Activated T-helper 17 cell treated with anti-CD3 and anti-CD28 coated beads, Interleukin-2, amount 50 U/mL, for 72 hours (primary cell): Measurements from ENCODE around the gene CISH. TPM values are rescaled to one million over a fixed set of nuclear protein-coding genes. Genes with fewer than 3 reads are reported as not detected.

ENCODE experiments used
- ATAC-seq: fragments of 150-1000 bp; cut with Tn5 transposase; replicated peaks from 2 replicates; pipeline ENCODE4 v1.10.0; 2021; ENCODE audit warnings: mild to moderate bottlenecking, moderate library complexity
- H3K27ac Mint-ChIP-seq: one replicate; pipeline ENCODE4 v1.8.0; 2022; ENCODE audit warnings: mixed read lengths
- H3K27me3 Mint-ChIP-seq: one replicate; pipeline ENCODE4 v1.8.0; 2022; ENCODE audit warnings: mixed read lengths
- H3K36me3 Mint-ChIP-seq: one replicate; pipeline ENCODE4 v1.8.0; 2022; ENCODE audit warnings: low read depth, mild to moderate bottlenecking, mixed read lengths
- H3K4me1 Mint-ChIP-seq: one replicate; pipeline ENCODE4 v1.8.0; 2022; ENCODE audit warnings: mixed read lengths
- H3K4me3 Mint-ChIP-seq: one replicate; pipeline ENCODE4 v1.8.0; 2022; ENCODE audit warnings: mild to moderate bottlenecking, mixed read lengths
- H3K9me3 Mint-ChIP-seq: one replicate; pipeline ENCODE4 v1.8.0; 2022; ENCODE audit warnings: mixed read lengths
- total RNA-seq, 2 donors: library from RNA; stranded (reverse); gene quantifications; one replicate each; pipeline ENCODE4 v1.2.3, GENCODE V29; 2022

The CISH gene
- total RNA-seq, 2 donors from 2014 or later = 204 to 327 TPM

DNA sequence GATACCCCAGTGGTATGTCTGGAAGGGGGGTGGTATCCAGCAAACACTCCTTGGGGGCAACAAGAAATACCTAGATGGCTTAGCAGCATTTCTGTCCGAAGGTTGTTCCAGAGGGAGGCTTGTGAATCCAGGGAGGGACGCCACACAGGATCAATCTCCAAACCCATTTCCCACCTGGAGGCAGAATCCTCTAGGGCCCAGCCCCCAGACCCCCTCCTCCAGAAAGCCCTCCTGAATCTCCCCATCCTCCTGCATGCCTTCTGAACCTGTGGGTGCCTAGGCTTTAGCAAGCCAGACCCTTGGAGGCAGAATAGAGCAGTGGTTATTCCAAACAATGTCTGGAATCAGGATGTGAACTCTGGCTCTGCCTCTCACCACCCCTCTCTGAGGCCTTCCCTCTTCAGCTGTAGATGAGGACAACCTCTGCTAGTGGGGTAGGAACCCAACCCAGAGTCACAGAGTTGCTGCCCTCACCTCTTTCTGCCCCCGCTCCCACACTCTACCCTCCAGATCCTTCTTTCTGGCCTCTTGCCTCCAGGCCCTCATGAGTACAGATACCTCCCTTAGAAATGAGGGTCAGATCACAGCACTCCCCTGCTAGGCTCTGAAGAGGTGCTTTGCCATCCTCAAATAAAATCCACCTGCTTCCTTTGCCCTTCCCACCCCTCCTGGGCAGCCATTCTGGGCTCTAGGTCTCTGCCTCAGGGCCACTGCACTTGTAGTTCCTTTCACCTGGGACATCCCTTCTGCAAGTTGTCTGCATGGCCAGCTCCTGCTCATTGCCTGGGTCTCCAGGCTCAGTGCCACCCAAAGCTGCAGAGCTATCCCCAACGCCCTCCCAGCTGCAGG lies 8.1 kb downstream of the CISH start:
- Mint-ChIP-seq H3K9me3 (no peaks in the 10 kb centered on the region), H3K4me3 (peak overlapping the region; percentile 97), H3K4me1 (peaks cover 56% of the 10 kb centered on the region), H3K27ac (peak overlapping the region; percentile 100), H3K36me3 (peaks cover 98% of the 10 kb centered on the region), H3K27me3 (no peaks in the 10 kb centered on the region)
- no peak for ATAC-seq

DNA sequence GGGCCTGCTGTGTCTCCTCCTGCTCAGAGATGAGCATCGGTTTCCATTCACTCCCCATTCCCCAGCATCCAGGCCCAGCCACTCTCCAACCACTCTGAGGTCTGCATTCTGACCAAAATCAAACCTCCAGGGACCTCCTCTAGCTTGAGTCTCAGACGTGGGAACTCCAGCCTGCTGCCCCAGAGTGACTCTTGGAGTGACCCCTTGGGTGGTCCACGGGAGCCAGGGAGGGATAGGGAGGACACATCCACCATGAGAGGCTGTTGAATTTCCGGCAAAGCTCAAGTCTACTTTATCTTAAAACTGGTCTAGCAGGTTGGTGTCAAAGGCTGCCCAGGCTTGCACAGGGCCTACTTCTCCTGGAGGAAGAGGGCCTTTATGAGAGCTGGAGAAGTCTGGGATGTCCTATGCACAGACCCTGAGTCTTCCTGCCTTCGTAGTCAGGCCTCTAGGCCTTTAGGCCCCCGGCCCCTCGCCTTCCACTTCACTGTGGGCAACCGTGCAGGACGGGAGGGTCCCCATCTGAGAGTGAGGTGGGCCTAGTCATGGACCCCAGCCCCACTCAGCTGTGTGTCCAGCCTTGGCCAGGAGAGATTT lies 8.9 kb downstream of the CISH start:
- H3K36me3 Mint-ChIP-seq = peaks cover 97% of the 10 kb centered on the region
- H3K9me3 Mint-ChIP-seq = no peaks in the 10 kb centered on the region
- H3K27me3 Mint-ChIP-seq = no peaks in the 10 kb centered on the region
- H3K4me1 Mint-ChIP-seq = peaks cover 63% of the 10 kb centered on the region
- ATAC-seq = peak; percentile 2
- peak overlapping the region; percentile 100 for H3K27ac Mint-ChIP-seq
- H3K4me3 Mint-ChIP-seq = peak overlapping the region; percentile 97

DNA sequence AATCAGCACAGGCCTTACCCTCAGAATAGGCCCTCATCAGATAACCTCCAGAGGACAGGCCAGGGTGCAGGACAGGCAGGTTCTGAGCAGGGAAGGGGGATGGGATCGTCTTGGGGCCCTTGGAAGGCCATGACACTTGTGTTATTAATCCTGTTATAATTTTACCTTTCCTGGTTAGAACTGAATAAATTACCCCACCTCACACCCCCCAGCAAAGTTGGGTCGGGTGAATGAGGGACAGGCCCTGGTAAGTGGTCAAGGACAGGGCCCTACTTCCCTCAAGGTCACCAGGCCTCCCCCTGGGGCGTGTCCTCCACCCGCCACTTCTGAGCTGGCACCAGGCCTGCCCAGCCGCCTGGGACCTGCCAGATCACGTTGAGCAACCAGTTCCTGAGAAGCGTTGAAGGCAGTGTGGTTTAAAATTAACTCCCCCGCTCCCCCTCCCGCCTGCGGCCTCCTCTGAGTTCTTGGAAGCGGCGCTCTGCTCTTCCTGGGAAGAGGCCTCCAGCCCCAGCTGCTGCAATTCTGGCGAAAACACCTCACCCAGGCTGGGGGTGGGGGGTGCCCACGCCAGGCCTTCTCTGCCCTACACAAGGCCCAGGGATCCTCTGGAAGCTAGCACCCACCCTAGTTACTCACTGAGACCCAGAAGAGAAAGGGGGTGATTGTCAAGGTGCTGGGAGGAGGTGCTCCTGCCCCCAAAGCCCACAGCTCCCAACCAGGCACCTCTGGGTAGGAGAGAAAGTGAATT lies 10.6 kb downstream of the CISH start:
- Mint-ChIP-seq H3K4me3 (peak overlapping the region; percentile 97), H3K27ac (peak overlapping the region; percentile 100), H3K9me3 (no peaks in the 10 kb centered on the region), H3K4me1 (peaks cover 61% of the 10 kb centered on the region), H3K36me3 (peaks cover 81% of the 10 kb centered on the region), H3K27me3 (no peaks in the 10 kb centered on the region)
- peak; percentile 71 for ATAC-seq

DNA sequence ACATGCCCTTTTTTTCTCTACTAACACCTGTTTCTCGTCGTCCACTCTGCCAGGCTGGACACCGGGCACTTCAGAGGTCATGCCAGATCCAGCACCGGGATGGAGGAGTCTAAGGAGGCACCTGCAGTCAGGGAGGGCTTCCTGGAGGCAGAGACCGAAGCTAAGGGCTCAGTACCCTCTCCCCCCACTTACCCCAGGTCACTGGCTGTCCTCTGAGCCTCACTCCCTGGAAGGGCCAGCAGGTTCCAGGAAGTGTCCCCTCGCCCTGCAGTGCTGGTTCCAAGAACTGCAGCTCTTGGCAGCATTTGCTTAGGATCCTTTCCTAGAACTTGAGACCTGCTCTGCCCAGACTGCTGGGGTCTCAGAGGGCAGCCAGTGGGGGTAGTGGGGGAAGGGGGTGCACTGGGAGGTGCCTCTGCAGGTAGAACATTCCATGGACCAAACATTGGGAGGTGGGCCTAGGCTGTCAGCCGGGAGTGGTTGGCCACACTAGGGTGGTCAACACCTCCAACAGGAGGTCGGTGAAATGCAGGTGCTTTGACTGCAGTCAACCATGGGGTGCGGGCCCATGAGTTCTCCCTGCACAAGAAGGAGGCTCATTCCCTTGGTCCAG lies 11.3 kb downstream of the CISH start:
- Mint-ChIP-seq H3K9me3 (no peaks in the 10 kb centered on the region), H3K4me1 (peaks cover 54% of the 10 kb centered on the region), H3K36me3 (peaks cover 73% of the 10 kb centered on the region), H3K27ac (peak overlapping the region; percentile 100), H3K4me3 (peak overlapping the region; percentile 97), H3K27me3 (no peaks in the 10 kb centered on the region)
- ATAC-seq = no peak

DNA sequence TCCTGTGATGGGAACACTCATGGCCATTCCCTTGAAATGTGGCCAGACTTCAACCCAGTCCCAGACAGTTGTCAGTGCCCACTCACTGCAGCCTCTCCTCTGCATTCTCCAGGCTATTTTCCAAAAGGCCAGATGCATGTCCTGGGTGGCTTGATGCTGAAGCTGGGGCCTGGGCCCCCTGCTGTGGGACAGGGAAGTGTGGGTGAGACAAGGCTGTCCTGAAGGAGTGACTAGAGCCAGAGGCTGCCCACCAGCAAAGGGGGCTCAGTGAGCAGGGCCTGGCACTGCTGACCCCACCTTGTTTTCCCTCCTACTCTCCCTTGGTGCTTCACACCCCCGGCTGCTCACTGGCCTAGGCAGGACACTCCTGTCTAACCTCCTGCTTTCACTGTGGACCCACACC lies 11.9 kb downstream of the CISH start:
- Mint-ChIP-seq H3K36me3 (peaks cover 73% of the 10 kb centered on the region), H3K27ac (peak overlapping the region; percentile 100)

DNA sequence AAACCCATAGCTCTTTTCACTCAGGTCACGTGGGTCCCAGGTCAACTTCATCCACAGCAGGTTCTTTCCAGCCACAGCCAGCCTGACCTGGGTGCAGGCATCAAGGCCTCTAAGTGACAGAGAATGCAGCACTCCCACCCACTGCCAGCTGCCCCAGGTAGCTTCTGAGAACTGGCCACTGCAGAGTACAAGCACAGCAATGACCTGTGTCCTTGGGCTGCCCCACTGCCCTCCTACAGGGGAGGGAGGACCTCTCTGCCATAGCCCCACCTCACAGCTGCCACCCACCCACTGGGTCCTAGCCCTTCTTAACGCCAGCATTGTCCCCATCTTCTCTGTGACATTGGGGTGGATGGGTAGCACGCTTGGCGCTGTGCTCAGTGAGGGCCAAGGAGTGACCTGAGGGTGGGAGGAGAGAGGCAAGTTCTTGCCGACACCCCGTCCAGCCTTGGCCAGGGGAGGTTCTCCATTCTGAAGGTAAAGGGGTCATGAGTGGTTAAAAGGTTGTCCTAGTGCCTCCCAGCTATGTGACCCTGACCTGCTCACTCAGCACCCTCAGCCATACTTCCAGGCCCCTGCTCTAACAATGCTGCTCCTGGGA lies 12.4 kb downstream of the CISH start:
- Mint-ChIP-seq H3K9me3 (no peaks in the 10 kb centered on the region), H3K4me1 (peaks cover 50% of the 10 kb centered on the region), H3K27me3 (no peaks in the 10 kb centered on the region), H3K4me3 (peak overlapping the region; percentile 97), H3K36me3 (peaks cover 69% of the 10 kb centered on the region), H3K27ac (peak overlapping the region; percentile 100)
- ATAC-seq = no peak

More for the DNA sequence above, 11.9 kb downstream of the CISH start:
- Mint-ChIP-seq H3K27me3 (no peaks in the 10 kb centered on the region), H3K9me3 (no peaks in the 10 kb centered on the region), H3K4me3 (peak overlapping the region; percentile 97), H3K4me1 (peaks cover 50% of the 10 kb centered on the region)
- no peak for ATAC-seq

DNA sequence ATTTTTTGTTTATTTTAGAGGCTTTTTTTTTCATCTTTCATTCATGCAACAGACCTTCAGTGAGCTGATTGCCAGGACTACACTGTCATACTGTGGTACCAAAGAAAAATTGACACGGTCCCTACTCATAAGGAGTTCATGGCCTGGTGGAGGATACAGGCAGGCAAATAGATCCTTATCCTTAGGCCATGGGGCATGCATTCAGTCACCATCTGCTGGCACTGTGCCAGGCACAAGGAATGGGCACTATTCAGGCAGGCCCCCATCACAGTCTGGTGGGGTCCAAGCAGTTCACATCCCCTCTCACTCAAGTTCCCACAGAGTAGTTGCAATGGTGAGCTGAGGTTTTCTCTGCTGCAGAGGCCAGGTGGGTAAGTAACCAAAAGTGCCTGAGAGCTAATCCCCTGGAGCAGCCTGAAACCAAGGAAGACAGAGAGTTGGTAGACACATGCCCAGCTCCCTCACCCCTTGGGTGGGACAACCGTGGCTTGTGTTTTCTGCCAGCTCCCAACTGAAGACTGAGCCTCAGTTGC lies 17.3 kb downstream of the CISH start:
- peaks cover 43% of the 10 kb centered on the region for H3K36me3 Mint-ChIP-seq
- H3K9me3 Mint-ChIP-seq = no peaks in the 10 kb centered on the region
- no peak for ATAC-seq
- no peaks in the 10 kb centered on the region for H3K27me3 Mint-ChIP-seq
- H3K4me3 Mint-ChIP-seq = peak overlapping the region; percentile 84
- peaks cover 28% of the 10 kb centered on the region for H3K4me1 Mint-ChIP-seq
- peak overlapping the region; percentile 97 for H3K27ac Mint-ChIP-seq

DNA sequence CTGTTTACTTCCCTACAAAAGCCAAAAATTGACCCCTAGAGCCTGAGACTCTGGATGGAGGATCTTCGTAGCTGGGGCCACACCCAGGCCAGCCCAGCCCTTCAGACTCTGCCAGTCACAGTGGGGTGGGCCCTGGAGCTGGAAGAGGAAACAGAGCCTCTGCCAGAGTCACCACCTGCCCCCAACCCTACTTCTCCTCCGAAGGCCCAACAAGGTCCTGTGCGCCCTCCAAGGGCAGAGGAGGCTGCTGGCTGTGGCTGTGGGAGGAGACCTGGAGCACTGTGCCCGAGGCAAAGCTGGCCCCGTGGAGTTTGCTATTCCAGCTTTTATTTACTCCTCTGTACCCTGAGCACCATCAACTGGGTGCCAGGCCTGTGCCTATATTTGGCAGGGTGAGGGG lies 19.0 kb downstream of the CISH start:
- Mint-ChIP-seq H3K9me3 (no peaks in the 10 kb centered on the region), H3K4me3 (peak overlapping the region; percentile 84), H3K4me1 (peaks cover 33% of the 10 kb centered on the region), H3K36me3 (peaks cover 43% of the 10 kb centered on the region), H3K27ac (peak overlapping the region; percentile 97), H3K27me3 (no peaks in the 10 kb centered on the region)
- ATAC-seq = no peak

DNA sequence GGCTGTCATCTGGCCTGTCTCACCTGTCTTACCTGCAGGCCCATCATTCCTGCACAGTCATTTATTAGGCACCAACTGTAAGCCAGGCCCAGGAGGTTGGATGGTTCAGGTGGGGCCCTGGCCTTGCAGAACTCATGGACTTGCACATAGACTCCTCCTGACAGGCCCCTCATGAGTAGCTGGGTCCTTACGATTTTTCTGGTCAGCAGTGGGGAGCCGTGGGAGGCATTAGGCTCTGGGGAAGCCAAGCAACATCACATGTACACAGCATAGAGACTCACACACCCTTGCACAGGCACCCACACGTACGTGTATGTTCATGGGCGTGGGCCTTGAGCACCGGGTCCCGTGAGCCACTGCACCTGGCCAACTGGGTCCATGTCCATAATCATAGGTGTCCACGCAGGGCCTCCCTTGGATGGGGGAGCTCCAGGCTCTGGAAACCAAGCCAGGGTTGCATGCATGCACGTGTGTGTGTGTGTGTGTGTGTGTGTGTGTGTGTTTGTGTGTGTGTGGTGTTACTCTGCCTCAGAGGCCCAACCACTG lies 20.3 kb downstream of the CISH start:
- Mint-ChIP-seq H3K4me3 (peak overlapping the region; percentile 84), H3K27me3 (no peaks in the 10 kb centered on the region), H3K4me1 (peaks cover 38% of the 10 kb centered on the region), H3K36me3 (peaks cover 49% of the 10 kb centered on the region), H3K27ac (peak overlapping the region; percentile 97), H3K9me3 (no peaks in the 10 kb centered on the region)
- peak; percentile 13 for ATAC-seq

DNA sequence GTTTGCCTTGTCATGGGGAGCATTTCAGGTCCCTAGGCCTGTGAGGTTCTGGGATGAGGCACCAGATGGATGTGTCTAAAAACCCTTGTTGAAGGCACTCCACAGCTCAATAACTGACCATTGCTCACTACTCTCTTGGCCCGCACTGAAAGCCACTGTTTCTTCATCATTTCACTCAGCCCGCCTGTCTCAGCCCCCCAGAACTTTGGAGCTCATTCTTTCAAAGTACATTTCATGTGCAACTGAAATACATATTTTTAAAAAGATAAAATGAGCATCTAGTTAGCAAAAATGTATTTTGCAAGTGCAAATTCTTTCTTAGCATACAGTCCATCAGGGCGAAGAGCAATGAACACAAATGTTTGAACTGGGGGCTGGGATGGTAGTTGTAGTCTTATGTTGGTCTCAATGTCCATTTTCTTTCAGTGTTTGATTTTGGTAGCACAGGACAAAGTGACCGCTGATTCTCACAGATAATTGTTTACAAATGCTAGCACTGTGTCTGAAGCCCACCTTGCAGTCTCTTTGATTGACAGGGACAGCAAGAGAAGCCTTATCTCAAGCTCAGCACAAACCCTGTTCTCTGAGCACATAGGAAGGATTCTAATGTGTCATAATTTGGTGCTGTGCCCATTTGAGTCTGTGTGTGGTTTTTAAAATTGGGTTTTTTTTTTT lies 22.7 kb downstream of the CISH start:
- H3K36me3 Mint-ChIP-seq = peaks cover 55% of the 10 kb centered on the region
- H3K9me3 Mint-ChIP-seq = no peaks in the 10 kb centered on the region
- H3K27me3 Mint-ChIP-seq = no peaks in the 10 kb centered on the region
- H3K4me3 Mint-ChIP-seq = peak overlapping the region; percentile 84
- ATAC-seq = no peak
- peaks cover 46% of the 10 kb centered on the region for H3K4me1 Mint-ChIP-seq
- H3K27ac Mint-ChIP-seq = peak overlapping the region; percentile 97

DNA sequence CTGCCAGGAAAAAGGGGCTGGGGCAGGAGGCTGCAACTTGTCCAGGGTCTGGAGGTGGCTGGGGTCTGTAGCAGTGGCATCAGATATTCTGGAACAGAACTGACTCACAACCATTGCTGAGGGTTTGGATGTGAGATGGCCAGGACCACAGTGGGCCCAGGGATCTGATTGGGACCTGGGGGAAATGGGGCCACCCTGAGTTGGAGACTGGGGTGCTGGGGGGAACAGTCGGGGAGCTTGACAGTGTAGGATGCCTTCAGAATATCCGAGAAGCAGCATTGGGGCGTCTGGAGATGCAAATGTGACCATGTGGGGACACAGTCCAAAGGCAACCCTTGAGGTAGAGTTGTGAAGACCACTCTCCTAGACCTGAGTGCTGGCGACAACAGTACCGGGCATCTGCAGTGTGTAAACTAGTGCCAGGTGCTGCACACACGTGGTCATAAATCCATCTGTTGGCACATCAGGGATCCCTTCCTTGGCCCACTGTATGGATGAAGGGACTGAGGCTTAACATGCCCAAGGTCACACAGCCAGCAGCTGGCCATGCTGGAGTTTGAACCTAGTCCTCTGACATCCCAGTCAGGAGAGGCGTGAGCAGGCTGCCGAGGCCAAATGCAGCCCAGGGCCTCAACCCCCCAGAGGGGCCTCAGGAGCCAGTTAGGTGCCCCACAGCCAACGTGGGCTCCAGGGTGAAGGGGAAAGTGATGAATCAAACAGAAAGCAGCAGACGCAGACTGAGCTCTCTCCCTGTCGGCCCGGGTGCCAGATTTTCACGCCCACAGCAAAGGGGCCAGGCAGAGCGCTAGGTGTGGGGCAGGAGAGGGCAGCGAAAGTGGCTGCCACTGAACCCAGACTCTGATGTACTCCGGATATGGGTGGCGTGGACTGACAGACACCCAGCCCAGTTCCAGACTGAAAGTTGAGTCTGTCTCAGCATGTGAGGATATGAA lies 23.5 kb downstream of the CISH start:
- Mint-ChIP-seq H3K27ac (peak overlapping the region; percentile 97), H3K4me1 (peaks cover 50% of the 10 kb centered on the region), H3K36me3 (peaks cover 62% of the 10 kb centered on the region), H3K4me3 (peak overlapping the region; percentile 84), H3K27me3 (no peaks in the 10 kb centered on the region), H3K9me3 (no peaks in the 10 kb centered on the region)
- peak; percentile 54 for ATAC-seq

DNA sequence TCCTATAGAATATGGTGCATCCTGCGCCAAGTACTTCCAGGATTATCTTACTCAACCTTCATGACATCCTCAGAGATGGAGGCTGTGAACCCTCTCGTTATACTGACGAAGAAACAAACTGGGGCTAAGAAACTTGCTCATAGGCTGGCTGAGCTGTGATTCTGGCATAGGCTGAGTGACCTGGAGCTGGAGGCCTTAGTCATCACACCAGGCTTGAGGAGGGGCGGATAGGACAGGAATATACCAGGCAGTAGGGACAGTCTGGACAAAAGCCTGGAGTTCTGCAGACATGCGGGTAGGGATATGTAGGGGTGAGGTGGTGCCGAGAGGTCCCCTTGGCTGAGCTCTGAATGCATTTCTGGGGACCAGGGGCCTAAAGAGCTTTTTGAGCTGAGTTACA lies 24.2 kb downstream of the CISH start:
- Mint-ChIP-seq H3K4me3 (peak overlapping the region; percentile 84), H3K36me3 (peaks cover 63% of the 10 kb centered on the region), H3K9me3 (no peaks in the 10 kb centered on the region), H3K27me3 (no peaks in the 10 kb centered on the region), H3K4me1 (peaks cover 43% of the 10 kb centered on the region), H3K27ac (peak overlapping the region; percentile 97)
- no peak for ATAC-seq
